Astrocyte of the spinal cord (primary cell): ENCODE results near the gene NPHP3.

Experiments used
- DNase-seq: peaks from one replicate; pipeline ENCODE4 v3.0.0; 2011; ENCODE audit warnings: low read depth, low spot score
- H3K4me3 ChIP-seq: 2 replicates; pipeline ENCODE4 v1.5.1; 2011; ENCODE audit warnings: low read depth, mild to moderate bottlenecking, low read length, moderate library complexity
- in situ Hi-C: cut with HindIII; loops from 2 replicates; pipeline ENCODE4 v1.10.0; 2017; ENCODE audit warnings: low sequenced_read_pairs
- TF ChIP-seq, protein P1 (sequence below): IDR thresholded peaks from 2 replicates; pipeline ENCODE4 v1.5.1; 2012; ENCODE audit warnings: low read depth, mild to moderate bottlenecking, low read length, inconsistent platforms

The NPHP3 gene

DNA sequence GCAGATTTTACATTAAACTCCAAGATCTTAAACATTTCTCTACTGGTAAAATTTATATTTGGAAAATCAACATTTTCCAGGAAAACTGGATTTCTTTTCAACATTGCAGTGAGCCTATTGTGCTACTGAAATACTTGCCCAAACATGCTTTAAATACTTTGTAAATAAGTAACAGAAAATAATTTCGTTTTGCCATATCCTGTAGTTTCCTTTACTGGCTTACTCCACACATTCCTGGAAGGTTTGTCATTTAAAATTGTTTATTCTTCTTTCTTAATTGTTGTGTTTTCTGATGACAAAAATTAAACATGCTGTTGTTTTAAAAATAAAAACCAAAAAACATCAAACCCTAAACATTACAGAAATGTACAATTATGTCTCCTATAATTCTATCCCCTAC is 84.6 kb downstream of the NPHP3 start:
- H3K4me3 ChIP-seq, result no peak overlapping the region
- TF ChIP-seq, protein P1, sequence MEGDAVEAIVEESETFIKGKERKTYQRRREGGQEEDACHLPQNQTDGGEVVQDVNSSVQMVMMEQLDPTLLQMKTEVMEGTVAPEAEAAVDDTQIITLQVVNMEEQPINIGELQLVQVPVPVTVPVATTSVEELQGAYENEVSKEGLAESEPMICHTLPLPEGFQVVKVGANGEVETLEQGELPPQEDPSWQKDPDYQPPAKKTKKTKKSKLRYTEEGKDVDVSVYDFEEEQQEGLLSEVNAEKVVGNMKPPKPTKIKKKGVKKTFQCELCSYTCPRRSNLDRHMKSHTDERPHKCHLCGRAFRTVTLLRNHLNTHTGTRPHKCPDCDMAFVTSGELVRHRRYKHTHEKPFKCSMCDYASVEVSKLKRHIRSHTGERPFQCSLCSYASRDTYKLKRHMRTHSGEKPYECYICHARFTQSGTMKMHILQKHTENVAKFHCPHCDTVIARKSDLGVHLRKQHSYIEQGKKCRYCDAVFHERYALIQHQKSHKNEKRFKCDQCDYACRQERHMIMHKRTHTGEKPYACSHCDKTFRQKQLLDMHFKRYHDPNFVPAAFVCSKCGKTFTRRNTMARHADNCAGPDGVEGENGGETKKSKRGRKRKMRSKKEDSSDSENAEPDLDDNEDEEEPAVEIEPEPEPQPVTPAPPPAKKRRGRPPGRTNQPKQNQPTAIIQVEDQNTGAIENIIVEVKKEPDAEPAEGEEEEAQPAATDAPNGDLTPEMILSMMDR, result no peak
- in situ Hi-C loops, result no loop called here
- peak; percentile 25 for DNase-seq

DNA sequence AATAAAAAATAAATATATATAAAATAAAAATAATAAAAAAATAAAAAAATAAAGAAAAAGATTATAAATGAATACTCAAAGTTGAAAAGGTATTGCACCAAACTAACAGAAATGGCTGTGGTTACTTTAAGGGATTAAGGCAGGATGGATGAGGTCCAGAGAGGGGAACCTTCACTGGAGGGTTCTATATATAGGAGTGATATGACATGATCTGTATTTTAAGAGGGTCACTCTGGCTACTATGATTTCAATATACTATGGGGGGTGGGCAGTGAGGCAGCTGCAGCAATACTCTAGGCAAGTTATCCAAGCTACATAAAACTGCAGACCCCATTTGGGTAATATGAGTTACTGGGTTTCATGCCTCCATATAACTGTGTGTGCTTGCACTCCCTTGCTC is 87.2 kb downstream of the NPHP3 start:
- in situ Hi-C loops, result no loop called here
- no peak overlapping the region for H3K4me3 ChIP-seq
- TF ChIP-seq, protein P1, result no peak
- no peak for DNase-seq
